HCT116 (cell line): ENCODE data around the gene ARHGEF9.

Source experiments
- CBX3 ChIP-seq: IDR thresholded peaks from 2 replicates; pipeline ENCODE4 v1.6.1; 2012; ENCODE audit warnings: low read depth
- ELF1 ChIP-seq: IDR thresholded peaks from 2 replicates; pipeline ENCODE4 v1.6.1; 2012; ENCODE audit warnings: low read depth, borderline replicate concordance
- EZH2 ChIP-seq: fragments of 200-600 bp; sonication (generic); IDR thresholded peaks from 2 replicates; pipeline ENCODE4 v1.6.1; 2017; ENCODE audit warnings: antibody characterized with exemption, mixed run types
- FOSL1 ChIP-seq: IDR thresholded peaks from 2 replicates; pipeline ENCODE4 v1.6.1; 2012; ENCODE audit warnings: low read depth
- JUND ChIP-seq: IDR thresholded peaks from 2 replicates; pipeline ENCODE4 v1.6.1; 2012
- POLR2A ChIP-seq: IDR thresholded peaks from 2 replicates; pipeline ENCODE4 v1.7.0; 2011; ENCODE audit warnings: borderline replicate concordance; ENCODE audit not compliant: insufficient read depth, insufficient read length; ENCODE audit errors: extremely low read depth
- POLR2AphosphoS5 ChIP-seq: IDR thresholded peaks from 2 replicates; pipeline ENCODE4 v1.6.1; 2011; ENCODE audit warnings: mild to moderate bottlenecking, low read depth, low read length, moderate library complexity
- RAD21 ChIP-seq: IDR thresholded peaks from 2 replicates; pipeline ENCODE4 v1.6.1; 2012; ENCODE audit warnings: low read depth, mild to moderate bottlenecking
- ZNF274 ChIP-seq: fragments of 200-500 bp; sonication (Bioruptor generic); IDR thresholded peaks from 2 replicates; pipeline ENCODE4 v1.6.1; 2014; ENCODE audit warnings: mild to moderate bottlenecking, low read depth, low read length, inconsistent platforms
- TF ChIP-seq, protein P1 (sequence below), 3 experiments: fragments of 200-600 bp in 1 of 3; sonication (generic) in 1 of 3; IDR thresholded peaks in 2 of 3; conservative IDR thresholded peaks in 1 of 3; 2 replicates each; pipeline ENCODE4 v1.5.1; 2012 to 2017; ENCODE audit warnings: low read depth in 2 of 3, low read length in 2 of 3, antibody characterized with exemption in 1 of 3, borderline replicate concordance in 1 of 3, control low read depth in 1 of 3, mild to moderate bottlenecking in 1 of 3, mixed read lengths in 1 of 3, mixed run types in 1 of 3, moderate library complexity in 1 of 3; ENCODE audit not compliant: insufficient read depth in 1 of 3
- TF ChIP-seq, protein P2 (sequence below): IDR thresholded peaks from 2 replicates; pipeline ENCODE4 v1.6.1; 2012

DNA sequence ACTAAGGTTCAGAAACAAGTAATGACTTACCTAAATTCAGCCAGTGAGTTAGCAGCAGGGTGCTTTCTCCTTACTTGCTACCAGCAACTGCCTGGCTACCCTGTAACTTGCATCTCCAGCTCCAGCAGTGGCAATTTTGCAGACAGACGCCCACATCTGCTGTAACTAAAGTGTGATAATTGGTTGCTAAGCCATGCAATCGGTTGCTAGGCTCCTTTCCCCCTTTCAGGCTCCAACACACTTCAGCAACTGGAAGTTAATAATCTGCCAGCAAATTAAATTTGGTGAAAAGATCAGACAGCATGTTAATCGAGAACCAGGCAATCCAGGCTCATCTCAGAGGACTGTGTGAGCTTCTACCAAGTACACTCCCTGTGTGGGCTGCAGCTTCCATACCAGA lies 24.2 kb upstream of the ARHGEF9 start:
- TF ChIP-seq POLR2AphosphoS5 = no peak
- TF ChIP-seq, protein P1, sequence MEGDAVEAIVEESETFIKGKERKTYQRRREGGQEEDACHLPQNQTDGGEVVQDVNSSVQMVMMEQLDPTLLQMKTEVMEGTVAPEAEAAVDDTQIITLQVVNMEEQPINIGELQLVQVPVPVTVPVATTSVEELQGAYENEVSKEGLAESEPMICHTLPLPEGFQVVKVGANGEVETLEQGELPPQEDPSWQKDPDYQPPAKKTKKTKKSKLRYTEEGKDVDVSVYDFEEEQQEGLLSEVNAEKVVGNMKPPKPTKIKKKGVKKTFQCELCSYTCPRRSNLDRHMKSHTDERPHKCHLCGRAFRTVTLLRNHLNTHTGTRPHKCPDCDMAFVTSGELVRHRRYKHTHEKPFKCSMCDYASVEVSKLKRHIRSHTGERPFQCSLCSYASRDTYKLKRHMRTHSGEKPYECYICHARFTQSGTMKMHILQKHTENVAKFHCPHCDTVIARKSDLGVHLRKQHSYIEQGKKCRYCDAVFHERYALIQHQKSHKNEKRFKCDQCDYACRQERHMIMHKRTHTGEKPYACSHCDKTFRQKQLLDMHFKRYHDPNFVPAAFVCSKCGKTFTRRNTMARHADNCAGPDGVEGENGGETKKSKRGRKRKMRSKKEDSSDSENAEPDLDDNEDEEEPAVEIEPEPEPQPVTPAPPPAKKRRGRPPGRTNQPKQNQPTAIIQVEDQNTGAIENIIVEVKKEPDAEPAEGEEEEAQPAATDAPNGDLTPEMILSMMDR (IDR thresholded peaks at IDR 0.05 in 2 of 3, conservative IDR thresholded peaks at IDR 0.05 in 1 of 3; ENCODE audit: borderline replicate concordance in 1 of 3, insufficient read depth in 1 of 3, low read depth in 2 of 3, low read length in 2 of 3) = no peak
- no peak for TF ChIP-seq FOSL1
- TF ChIP-seq ZNF274 = no peak
- TF ChIP-seq JUND = no peak
- no peak for TF ChIP-seq EZH2
- TF ChIP-seq ELF1 = no peak
- no peak for TF ChIP-seq RAD21
- TF ChIP-seq, protein P2, sequence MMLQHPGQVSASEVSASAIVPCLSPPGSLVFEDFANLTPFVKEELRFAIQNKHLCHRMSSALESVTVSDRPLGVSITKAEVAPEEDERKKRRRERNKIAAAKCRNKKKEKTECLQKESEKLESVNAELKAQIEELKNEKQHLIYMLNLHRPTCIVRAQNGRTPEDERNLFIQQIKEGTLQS = no peak
- TF ChIP-seq POLR2A = no peak
- no peak for TF ChIP-seq CBX3
